ENCODE measurements around the gene PKMYT1.

Gene PKMYT1

DNA sequence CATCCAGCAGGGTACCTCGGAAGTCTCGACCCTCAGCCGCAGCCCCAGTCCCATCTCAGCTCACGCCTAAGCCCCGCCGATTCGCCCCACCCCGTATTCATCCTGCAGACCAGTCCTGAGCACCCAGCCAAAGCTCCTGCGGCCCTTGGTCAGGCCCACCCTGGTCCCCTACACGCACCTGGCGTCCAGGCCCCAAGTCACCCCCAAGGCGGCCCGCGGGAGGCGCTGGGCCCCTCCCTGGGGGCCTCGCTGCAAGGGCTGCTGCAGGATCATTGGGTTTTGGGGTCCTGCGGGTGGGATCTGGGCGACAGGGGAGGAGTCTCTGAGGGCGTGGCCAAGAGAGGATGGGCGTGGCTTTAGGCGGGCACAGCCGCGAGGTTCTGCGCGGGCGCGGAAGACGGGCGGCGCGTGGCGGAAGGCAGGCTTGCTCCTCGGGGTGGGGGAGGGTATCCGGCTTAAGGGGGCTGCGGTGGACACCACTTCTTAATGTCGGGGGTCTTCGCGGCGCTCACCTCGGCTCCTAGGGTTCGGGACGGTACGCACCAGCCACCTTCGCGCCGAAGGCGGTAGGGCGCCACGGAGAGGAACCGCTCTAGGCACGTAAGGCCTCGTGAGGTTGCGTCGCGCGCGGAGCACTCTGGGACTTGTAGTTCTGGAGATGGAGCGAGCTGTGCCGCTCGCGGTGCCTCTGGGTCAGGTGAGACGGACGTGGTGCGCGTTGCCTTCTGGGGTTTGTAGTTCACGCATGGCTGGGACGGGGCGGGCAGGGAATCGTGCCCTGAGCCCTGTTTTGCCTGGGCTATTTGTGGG is 43.6 kb upstream of the PKMYT1 start, which contains the start of the genes HCFC1R1 and THOC6:
Gene HCFC1R1 (minus strand): TSS at position 274 of the 810 bp plus-strand sequence. CDS start 1 bp downstream, at position 273.
Gene THOC6 (plus strand): TSS at position 367 of the 810 bp plus-strand sequence. CDS start 292 bp downstream, at position 659.
- Histone ChIP-seq H3K27ac (ENCODE audit: low read depth, low read length) (peak within 1 kb of the TSS; percentile 100), H3K36me3 (ENCODE audit: control insufficient read depth, insufficient read depth, low read length) (peaks cover 23% of the 10 kb centered on the region), H3K9me3 (ENCODE audit: control insufficient read depth, insufficient read depth, low read length) (no peaks in the 10 kb centered on the region), H3K4me1 (ENCODE audit: control insufficient read depth, insufficient read depth, low read length) (peaks cover 19% of the 10 kb centered on the region), H3K9ac (ENCODE audit: low read depth, low read length) (peak within 1 kb of the TSS; percentile 86), H3K4me3 (ENCODE audit: low read depth, low read length) (peak within 1 kb of the TSS; percentile 98), H3K27me3 (ENCODE audit: control insufficient read depth, insufficient read depth, low read length) (no peaks in the 10 kb centered on the region)

DNA sequence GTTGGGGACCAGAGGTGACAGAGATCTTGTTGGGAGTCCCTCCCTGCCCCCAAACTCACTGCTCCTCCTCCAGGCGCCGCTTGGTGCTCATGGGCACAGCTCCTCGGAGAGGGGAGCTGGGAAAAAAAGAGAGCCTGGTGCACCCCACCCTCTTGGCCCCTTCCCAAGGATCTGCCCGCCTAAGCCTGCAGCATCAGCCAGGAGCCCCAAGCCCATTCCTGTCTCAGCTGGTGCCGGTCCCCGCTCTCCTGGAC is 43.1 kb upstream of the PKMYT1 start:
- Histone ChIP-seq H3K4me3 (ENCODE audit: low read depth, low read length) (peak overlapping the region; percentile 98), H3K4me1 (ENCODE audit: control insufficient read depth, insufficient read depth, low read length) (peaks cover 20% of the 10 kb centered on the region), H3K9me3 (ENCODE audit: control insufficient read depth, insufficient read depth, low read length) (no peaks in the 10 kb centered on the region), H3K36me3 (ENCODE audit: control insufficient read depth, insufficient read depth, low read length) (peaks cover 23% of the 10 kb centered on the region), H3K27me3 (ENCODE audit: control insufficient read depth, insufficient read depth, low read length) (no peaks in the 10 kb centered on the region), H3K27ac (ENCODE audit: low read depth, low read length) (peak overlapping the region; percentile 100), H3K9ac (ENCODE audit: low read depth, low read length) (peak overlapping the region; percentile 86)

GRCh38 chr16:3022684-3023414 is 42.6 kb upstream of the PKMYT1 start:
- H3K27ac ChIP-seq (ENCODE audit: low read depth, low read length) = peak overlapping the region; percentile 100
- peaks cover 23% of the 10 kb centered on the region for H3K36me3 ChIP-seq (ENCODE audit: control insufficient read depth, insufficient read depth, low read length)
- H3K9me3 ChIP-seq (ENCODE audit: control insufficient read depth, insufficient read depth, low read length) = no peaks in the 10 kb centered on the region

DNA sequence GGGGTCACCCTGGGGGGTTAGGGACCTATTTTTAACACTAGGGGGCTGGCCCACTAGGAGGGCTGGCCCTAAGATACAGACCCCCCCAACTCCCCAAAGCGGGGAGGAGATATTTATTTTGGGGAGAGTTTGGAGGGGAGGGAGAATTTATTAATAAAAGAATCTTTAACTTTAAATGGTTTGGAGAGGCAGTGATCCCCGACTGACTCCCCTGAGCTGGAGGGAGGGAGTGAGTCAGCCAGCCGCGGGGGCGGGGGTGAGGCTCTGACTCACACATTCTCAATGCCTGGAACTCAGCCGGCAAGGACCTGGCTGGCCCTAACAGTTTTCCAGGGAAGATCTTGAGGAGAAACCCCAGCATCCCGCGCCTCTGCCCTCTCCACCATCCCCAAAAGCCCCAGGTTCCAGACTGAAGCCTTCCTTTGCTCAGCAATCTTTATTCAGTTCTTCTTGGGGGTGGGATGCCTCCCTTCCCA is 42.0 kb upstream of the PKMYT1 start:
- H3K36me3 ChIP-seq (ENCODE audit: control insufficient read depth, insufficient read depth, low read length) = peaks cover 20% of the 10 kb centered on the region
- peak overlapping the region; percentile 86 for H3K9ac ChIP-seq (ENCODE audit: low read depth, low read length)
- no peaks in the 10 kb centered on the region for H3K27me3 ChIP-seq (ENCODE audit: control insufficient read depth, insufficient read depth, low read length)
- no peaks in the 10 kb centered on the region for H3K9me3 ChIP-seq (ENCODE audit: control insufficient read depth, insufficient read depth, low read length)
- H3K27ac ChIP-seq (ENCODE audit: low read depth, low read length) = peak overlapping the region; percentile 100
- peaks cover 16% of the 10 kb centered on the region for H3K4me1 ChIP-seq (ENCODE audit: control insufficient read depth, insufficient read depth, low read length)
- H3K4me3 ChIP-seq (ENCODE audit: low read depth, low read length) = peak overlapping the region; percentile 98

More at GRCh38 chr16:3022684-3023414, 42.6 kb upstream of the PKMYT1 start:
- Histone ChIP-seq H3K4me1 (ENCODE audit: control insufficient read depth, insufficient read depth, low read length) (peaks cover 20% of the 10 kb centered on the region), H3K27me3 (ENCODE audit: control insufficient read depth, insufficient read depth, low read length) (no peaks in the 10 kb centered on the region), H3K9ac (ENCODE audit: low read depth, low read length) (peak overlapping the region; percentile 86), H3K4me3 (ENCODE audit: low read depth, low read length) (peak overlapping the region; percentile 98)

DNA sequence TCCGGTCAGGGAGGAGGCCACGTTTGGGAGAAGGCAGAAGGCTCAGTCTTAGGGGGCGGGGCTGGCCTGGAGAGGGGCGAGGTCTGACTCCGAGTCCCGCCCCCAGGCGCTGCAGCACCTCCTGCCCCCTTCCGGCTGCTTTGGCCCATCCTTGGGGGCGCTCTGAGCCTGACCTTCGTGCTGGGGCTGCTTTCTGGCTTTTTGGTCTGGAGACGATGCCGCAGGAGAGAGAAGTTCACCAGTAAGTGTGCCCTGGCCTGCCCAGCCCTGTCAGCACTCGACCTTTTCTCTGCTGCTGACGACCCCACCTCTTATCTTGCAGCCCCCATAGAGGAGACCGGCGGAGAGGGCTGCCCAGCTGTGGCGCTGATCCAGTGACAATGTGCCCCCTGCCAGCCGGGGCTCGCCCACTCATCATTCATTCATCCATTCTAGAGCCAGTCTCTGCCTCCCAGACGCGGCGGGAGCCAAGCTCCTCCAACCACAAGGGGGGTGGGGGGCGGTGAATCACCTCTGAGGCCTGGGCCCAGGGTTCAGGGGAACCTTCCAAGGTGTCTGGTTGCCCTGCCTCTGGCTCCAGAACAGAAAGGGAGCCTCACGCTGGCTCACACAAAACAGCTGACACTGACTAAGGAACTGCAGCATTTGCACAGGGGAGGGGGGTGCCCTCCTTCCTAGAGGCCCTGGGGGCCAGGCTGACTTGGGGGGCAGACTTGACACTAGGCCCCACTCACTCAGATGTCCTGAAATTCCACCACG is 41.4 kb upstream of the PKMYT1 start:
- Histone ChIP-seq H3K36me3 (ENCODE audit: control insufficient read depth, insufficient read depth, low read length) (peaks cover 14% of the 10 kb centered on the region), H3K27me3 (ENCODE audit: control insufficient read depth, insufficient read depth, low read length) (no peaks in the 10 kb centered on the region), H3K27ac (ENCODE audit: low read depth, low read length) (peak overlapping the region; percentile 100), H3K9ac (ENCODE audit: low read depth, low read length) (peak overlapping the region; percentile 75), H3K4me1 (ENCODE audit: control insufficient read depth, insufficient read depth, low read length) (peaks cover 16% of the 10 kb centered on the region), H3K9me3 (ENCODE audit: control insufficient read depth, insufficient read depth, low read length) (no peaks in the 10 kb centered on the region), H3K4me3 (ENCODE audit: low read depth, low read length) (peak overlapping the region; percentile 98)

- Histone ChIP-seq H3K27me3 (ENCODE audit: control insufficient read depth, insufficient read depth, low read length) (no peaks in the 10 kb centered on the region), H3K4me3 (ENCODE audit: low read depth, low read length) (peak overlapping the region; percentile 98), H3K36me3 (ENCODE audit: control insufficient read depth, insufficient read depth, low read length) (peaks cover 12% of the 10 kb centered on the region), H3K9ac (ENCODE audit: low read depth, low read length) (peak overlapping the region; percentile 97), H3K4me1 (ENCODE audit: control insufficient read depth, insufficient read depth, low read length) (peaks cover 21% of the 10 kb centered on the region), H3K9me3 (ENCODE audit: control insufficient read depth, insufficient read depth, low read length) (no peaks in the 10 kb centered on the region), H3K27ac (ENCODE audit: low read depth, low read length) (peak overlapping the region; percentile 100)
These were observed 40.6 kb upstream of the PKMYT1 start for GRCh38 chr16:3020604-3021448.

DNA sequence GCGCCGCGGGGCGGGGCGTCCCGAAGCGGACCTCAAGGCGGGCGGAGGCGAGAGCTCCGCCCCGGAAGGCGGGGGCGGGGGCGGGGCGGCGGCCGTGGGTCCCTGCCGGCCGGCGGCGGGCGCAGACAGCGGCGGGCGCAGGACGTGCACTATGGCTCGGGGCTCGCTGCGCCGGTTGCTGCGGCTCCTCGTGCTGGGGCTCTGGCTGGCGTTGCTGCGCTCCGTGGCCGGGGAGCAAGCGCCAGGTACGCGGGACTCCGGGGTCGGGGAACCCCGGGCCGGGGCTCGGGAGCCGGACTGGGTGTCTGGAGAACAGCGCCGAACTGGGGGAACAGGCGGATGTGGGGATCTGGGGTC is 40.0 kb upstream of the PKMYT1 start, which contains the start of gene TNFRSF12A:
Gene TNFRSF12A (plus strand): TSS at position 122 of the 357 bp plus-strand sequence. CDS start 30 bp downstream, at position 152.
- peaks cover 14% of the 10 kb centered on the region for H3K36me3 ChIP-seq (ENCODE audit: control insufficient read depth, insufficient read depth, low read length)
- peak within 1 kb of the TSS; percentile 100 for H3K27ac ChIP-seq (ENCODE audit: low read depth, low read length)
- H3K27me3 ChIP-seq (ENCODE audit: control insufficient read depth, insufficient read depth, low read length) = no peaks in the 10 kb centered on the region
- H3K4me1 ChIP-seq (ENCODE audit: control insufficient read depth, insufficient read depth, low read length) = peaks cover 24% of the 10 kb centered on the region
- H3K9me3 ChIP-seq (ENCODE audit: control insufficient read depth, insufficient read depth, low read length) = no peaks in the 10 kb centered on the region
- peak within 1 kb of the TSS; percentile 98 for H3K4me3 ChIP-seq (ENCODE audit: low read depth, low read length)
- peak within 1 kb of the TSS; percentile 97 for H3K9ac ChIP-seq (ENCODE audit: low read depth, low read length)

DNA sequence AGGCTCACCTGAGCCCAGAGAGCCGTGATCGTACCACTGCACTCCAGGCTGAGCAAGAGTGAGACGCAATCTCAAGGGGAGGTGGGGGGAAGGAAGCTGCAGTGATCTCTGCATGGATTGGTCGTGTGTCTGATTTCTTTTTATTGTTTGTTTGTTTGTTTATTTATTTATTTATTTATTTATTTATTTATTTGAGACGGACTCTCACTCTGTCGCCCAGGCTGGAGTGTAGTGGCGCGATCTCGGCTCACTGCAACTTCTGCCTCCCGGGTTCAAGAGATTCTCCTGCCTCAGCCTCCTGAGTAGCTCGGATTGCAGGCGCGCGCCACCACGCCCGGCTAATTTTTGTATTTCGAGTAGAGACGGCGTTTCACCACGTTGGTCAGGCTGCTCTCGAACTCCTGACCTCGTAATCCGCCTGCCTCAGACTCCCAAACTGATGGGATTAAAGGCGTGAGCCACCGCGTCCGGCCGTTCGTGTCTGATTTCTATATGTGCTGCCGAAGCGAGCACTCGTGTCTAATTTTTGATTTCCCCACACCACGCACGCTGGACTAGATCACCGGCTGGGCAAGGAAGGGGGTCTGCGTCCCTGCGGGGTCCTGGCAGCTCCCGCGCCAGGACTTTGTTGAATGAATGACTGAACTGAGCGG is 39.5 kb upstream of the PKMYT1 start:
- peaks cover 19% of the 10 kb centered on the region for H3K36me3 ChIP-seq (ENCODE audit: control insufficient read depth, insufficient read depth, low read length)
- H3K4me3 ChIP-seq (ENCODE audit: low read depth, low read length) = peak overlapping the region; percentile 98
- H3K27me3 ChIP-seq (ENCODE audit: control insufficient read depth, insufficient read depth, low read length) = no peaks in the 10 kb centered on the region
- H3K27ac ChIP-seq (ENCODE audit: low read depth, low read length) = peak overlapping the region; percentile 69
- peaks cover 29% of the 10 kb centered on the region for H3K4me1 ChIP-seq (ENCODE audit: control insufficient read depth, insufficient read depth, low read length)
- H3K9me3 ChIP-seq (ENCODE audit: control insufficient read depth, insufficient read depth, low read length) = no peaks in the 10 kb centered on the region
- no peak overlapping the region for H3K9ac ChIP-seq (ENCODE audit: low read depth, low read length)

DNA sequence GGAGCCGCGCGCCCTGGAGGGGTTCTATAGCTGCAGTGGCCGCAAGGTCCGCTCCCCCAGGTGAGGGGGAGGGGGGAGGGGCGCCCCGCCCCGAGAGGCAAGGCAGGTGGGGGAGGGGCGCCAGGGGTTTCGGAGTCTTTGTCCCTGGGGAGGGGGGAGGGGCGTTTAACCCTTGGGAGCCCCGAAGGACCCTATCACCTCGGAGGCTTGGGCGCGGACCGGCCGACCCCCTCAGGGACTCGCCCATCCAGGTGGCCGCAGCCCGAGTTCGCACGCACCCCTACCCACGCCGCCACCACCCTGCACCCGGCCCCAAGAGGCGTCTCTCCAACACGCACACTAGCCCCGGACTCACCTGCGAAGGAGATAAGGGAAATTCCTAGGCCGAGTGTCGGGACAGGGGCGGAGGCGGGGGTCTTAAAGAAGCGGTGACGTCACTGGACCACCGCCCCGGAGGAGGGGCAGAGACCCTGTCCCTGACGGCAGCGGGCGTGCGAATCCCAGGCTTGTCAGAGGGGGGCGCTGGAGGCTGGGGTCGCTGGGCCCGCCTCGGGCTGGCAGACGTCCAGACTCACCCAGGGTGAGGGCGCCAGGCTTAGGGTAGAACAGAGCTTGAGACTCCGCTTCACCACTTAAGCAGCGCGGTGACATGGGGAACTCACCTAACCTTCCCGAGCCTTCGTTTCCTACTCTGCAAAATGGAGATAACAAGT is 37.7 kb upstream of the PKMYT1 start, which contains the start of gene CLDN6:
Gene CLDN6 (minus strand): TSS at position 390 of the 713 bp plus-strand sequence. CDS start 2,162 bp downstream, outside the sequence.
- no peaks in the 10 kb centered on the region for H3K27me3 ChIP-seq (ENCODE audit: control insufficient read depth, insufficient read depth, low read length)
- no peaks in the 10 kb centered on the region for H3K9me3 ChIP-seq (ENCODE audit: control insufficient read depth, insufficient read depth, low read length)
- H3K4me1 ChIP-seq (ENCODE audit: control insufficient read depth, insufficient read depth, low read length) = peaks cover 44% of the 10 kb centered on the region
- peak within 1 kb of the TSS; percentile 96 for H3K9ac ChIP-seq (ENCODE audit: low read depth, low read length)
- peak within 1 kb of the TSS; percentile 99 for H3K27ac ChIP-seq (ENCODE audit: low read depth, low read length)
- H3K4me3 ChIP-seq (ENCODE audit: low read depth, low read length) = peak within 1 kb of the TSS; percentile 97
- H3K36me3 ChIP-seq (ENCODE audit: control insufficient read depth, insufficient read depth, low read length) = peaks cover 20% of the 10 kb centered on the region

Data from HUES48 (cell line).